ENCODE data around the gene KLHL11.

Gene KLHL11, protein sequence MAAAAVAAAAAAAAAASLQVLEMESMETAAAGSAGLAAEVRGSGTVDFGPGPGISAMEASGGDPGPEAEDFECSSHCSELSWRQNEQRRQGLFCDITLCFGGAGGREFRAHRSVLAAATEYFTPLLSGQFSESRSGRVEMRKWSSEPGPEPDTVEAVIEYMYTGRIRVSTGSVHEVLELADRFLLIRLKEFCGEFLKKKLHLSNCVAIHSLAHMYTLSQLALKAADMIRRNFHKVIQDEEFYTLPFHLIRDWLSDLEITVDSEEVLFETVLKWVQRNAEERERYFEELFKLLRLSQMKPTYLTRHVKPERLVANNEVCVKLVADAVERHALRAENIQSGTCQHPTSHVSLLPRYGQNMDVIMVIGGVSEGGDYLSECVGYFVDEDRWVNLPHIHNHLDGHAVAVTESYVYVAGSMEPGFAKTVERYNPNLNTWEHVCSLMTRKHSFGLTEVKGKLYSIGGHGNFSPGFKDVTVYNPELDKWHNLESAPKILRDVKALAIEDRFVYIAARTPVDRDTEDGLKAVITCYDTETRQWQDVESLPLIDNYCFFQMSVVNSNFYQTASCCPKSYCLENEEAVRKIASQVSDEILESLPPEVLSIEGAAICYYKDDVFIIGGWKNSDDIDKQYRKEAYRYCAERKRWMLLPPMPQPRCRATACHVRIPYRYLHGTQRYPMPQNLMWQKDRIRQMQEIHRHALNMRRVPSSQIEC

GRCh38 chr17:41864836-41865595 is at the start of gene KLHL11:
Gene KLHL11 (minus strand): TSS chr17:41865423. CDS start chr17:41865370, 53 bp downstream.
- TF ChIP-seq, protein P1, sequence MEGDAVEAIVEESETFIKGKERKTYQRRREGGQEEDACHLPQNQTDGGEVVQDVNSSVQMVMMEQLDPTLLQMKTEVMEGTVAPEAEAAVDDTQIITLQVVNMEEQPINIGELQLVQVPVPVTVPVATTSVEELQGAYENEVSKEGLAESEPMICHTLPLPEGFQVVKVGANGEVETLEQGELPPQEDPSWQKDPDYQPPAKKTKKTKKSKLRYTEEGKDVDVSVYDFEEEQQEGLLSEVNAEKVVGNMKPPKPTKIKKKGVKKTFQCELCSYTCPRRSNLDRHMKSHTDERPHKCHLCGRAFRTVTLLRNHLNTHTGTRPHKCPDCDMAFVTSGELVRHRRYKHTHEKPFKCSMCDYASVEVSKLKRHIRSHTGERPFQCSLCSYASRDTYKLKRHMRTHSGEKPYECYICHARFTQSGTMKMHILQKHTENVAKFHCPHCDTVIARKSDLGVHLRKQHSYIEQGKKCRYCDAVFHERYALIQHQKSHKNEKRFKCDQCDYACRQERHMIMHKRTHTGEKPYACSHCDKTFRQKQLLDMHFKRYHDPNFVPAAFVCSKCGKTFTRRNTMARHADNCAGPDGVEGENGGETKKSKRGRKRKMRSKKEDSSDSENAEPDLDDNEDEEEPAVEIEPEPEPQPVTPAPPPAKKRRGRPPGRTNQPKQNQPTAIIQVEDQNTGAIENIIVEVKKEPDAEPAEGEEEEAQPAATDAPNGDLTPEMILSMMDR (IDR thresholded peaks at IDR 0.05; ENCODE audit: low read length, missing control alignments): no peak
- peak within 1 kb of the TSS; percentile 91 for H3K4me3 ChIP-seq (replicated peaks; ENCODE audit: low read depth, low read length)
- peak; percentile 89 for DNase-seq (ENCODE audit: low read depth)

DNA sequence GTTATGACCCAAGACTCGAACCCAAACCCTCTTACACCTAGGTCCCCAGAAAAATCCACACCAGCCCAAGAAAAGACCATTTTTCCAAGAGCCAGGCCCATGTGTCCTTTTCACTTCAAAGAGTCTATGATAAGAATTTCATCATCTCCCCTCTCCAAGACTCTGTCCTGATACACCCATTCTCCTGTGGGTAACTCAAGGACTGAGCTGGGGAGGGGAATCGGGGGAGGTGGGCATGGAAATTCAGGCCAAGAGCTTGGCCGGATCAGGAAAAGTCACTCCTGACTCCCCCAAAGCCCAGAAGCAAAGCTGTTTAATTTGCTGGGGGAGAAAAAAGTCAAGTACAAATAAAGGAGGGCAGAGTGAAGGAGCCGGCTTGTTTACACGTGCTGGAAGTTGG is 49.8 kb upstream of the KLHL11 start:
- TF ChIP-seq, protein P1 (IDR thresholded peaks at IDR 0.05; ENCODE audit: low read length, missing control alignments): no peak
- no peak overlapping the region for H3K4me3 ChIP-seq (replicated peaks; ENCODE audit: low read depth, low read length)

GRCh38 chr17:41914358-41914766 is 49.1 kb upstream of the KLHL11 start:
- DNase-seq (ENCODE audit: low read depth): no peak
- no peak overlapping the region for H3K4me3 ChIP-seq (replicated peaks; ENCODE audit: low read depth, low read length)
- TF ChIP-seq, protein P1 (IDR thresholded peaks at IDR 0.05; ENCODE audit: low read length, missing control alignments): no peak

More for the DNA sequence above, 49.8 kb upstream of the KLHL11 start:
- no peak for DNase-seq (ENCODE audit: low read depth)

DNA sequence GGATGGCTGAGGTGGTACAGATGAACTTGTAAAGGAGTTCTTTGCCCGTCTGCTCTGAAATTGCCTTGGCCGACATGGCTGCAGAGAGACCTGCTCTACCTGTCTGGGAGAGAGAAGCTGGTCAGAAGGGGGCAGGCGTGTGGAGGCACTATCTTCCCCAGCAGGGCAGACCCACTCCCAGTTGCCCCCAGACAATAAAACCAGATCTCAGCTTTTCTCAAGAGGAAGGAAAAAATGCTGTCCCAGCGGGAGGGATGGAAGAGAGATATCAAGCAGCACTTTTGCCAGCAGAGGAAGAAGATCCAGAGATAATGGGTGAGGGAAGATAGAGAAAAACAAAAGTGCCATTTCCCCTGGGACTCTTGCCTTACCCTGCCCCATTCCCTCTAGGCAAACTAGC is 48.6 kb upstream of the KLHL11 start:
- no peak for DNase-seq (ENCODE audit: low read depth)
- H3K4me3 ChIP-seq (replicated peaks; ENCODE audit: low read depth, low read length): no peak overlapping the region
- TF ChIP-seq, protein P1 (IDR thresholded peaks at IDR 0.05; ENCODE audit: low read length, missing control alignments): no peak

- no peak for DNase-seq (ENCODE audit: low read depth)
- TF ChIP-seq, protein P1 (IDR thresholded peaks at IDR 0.05; ENCODE audit: low read length, missing control alignments): peak; percentile 30
Observed at GRCh38 chr17:41912925-41913324, 47.7 kb upstream of the KLHL11 start.

GRCh38 chr17:41910701-41911391 is 45.6 kb upstream of the KLHL11 start:
- peak; percentile 95 for DNase-seq (ENCODE audit: low read depth)
- TF ChIP-seq, protein P1 (IDR thresholded peaks at IDR 0.05; ENCODE audit: low read length, missing control alignments): no peak
- H3K4me3 ChIP-seq (replicated peaks; ENCODE audit: low read depth, low read length): no peak overlapping the region

More at GRCh38 chr17:41912925-41913324, 47.7 kb upstream of the KLHL11 start:
- no peak overlapping the region for H3K4me3 ChIP-seq (replicated peaks; ENCODE audit: low read depth, low read length)

All from fibroblast of pulmonary artery (primary cell).